ENCODE results near the gene ZNF324B.

DNA sequence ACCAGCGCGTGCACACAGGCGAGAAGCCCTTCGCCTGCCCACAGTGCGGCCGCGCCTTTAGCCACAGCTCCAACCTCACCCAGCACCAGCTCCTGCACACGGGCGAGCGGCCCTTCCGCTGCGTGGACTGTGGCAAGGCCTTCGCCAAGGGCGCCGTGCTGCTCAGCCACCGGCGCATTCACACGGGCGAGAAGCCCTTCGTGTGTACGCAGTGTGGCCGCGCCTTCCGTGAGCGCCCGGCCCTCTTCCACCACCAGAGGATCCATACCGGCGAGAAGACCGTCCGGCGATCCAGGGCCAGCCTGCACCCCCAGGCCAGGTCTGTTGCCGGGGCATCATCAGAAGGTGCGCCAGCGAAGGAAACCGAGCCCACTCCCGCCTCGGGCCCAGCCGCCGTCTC lies 20.3 kb downstream of the ZNF324B start:
- TF ChIP-seq, protein P1, sequence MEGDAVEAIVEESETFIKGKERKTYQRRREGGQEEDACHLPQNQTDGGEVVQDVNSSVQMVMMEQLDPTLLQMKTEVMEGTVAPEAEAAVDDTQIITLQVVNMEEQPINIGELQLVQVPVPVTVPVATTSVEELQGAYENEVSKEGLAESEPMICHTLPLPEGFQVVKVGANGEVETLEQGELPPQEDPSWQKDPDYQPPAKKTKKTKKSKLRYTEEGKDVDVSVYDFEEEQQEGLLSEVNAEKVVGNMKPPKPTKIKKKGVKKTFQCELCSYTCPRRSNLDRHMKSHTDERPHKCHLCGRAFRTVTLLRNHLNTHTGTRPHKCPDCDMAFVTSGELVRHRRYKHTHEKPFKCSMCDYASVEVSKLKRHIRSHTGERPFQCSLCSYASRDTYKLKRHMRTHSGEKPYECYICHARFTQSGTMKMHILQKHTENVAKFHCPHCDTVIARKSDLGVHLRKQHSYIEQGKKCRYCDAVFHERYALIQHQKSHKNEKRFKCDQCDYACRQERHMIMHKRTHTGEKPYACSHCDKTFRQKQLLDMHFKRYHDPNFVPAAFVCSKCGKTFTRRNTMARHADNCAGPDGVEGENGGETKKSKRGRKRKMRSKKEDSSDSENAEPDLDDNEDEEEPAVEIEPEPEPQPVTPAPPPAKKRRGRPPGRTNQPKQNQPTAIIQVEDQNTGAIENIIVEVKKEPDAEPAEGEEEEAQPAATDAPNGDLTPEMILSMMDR (IDR thresholded peaks at IDR 0.05; ENCODE audit: poor library complexity) = no peak
- TF ChIP-seq EZH2 (IDR thresholded peaks at IDR 0.05; ENCODE audit: borderline replicate concordance) = no peak
- TF ChIP-seq EZH2phosphoT487 (IDR thresholded peaks at IDR 0.05; ENCODE audit: low read depth, severe bottlenecking, unreplicated experiment) = no peak

All from hepatocyte (in vitro differentiated cells).